Tibial nerve (tissue), 4 donors: ENCODE measurements around the gene IL15.

ENCODE experiments used
- EP300 ChIP-seq, 2 donors: sonication (generic); formaldehyde crosslinking; IDR thresholded peaks; one replicate each; pipeline ENCODE4 v1.6.1; 2017; ENCODE audit warnings: antibody characterized with exemption in 2 of 2, mild to moderate bottlenecking in 1 of 2
- TF ChIP-seq, protein P1 (sequence below), 5 experiments: fragments of 200-600 bp in 3 of 5; fragments of 450-650 bp in 2 of 5; sonication (generic) in 3 of 5; IDR thresholded peaks; one replicate each; pipeline ENCODE4 v1.5.1; 2016 to 2019; ENCODE audit warnings: antibody characterized with exemption in 5 of 5, mild to moderate bottlenecking in 3 of 5, moderate library complexity in 2 of 5

DNA sequence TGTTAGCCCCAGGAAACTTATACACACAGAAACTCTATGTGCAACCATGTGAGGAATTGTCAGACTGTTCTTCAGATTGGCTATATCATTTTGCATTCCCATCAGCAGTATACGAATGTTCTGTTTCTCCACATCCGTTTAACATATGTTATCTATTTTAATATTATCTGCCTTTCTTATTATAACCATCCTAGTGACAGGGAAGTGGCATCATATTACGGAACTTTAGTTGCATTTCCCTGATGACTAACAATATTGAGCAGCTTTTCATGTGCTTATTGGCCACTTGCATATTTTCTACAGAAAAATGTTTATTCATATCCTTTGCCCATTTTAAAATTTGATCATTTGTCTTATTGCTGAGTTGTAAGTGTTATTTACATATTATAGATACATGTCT, 36.5 kb upstream of the IL15 start:
- TF ChIP-seq, protein P1, sequence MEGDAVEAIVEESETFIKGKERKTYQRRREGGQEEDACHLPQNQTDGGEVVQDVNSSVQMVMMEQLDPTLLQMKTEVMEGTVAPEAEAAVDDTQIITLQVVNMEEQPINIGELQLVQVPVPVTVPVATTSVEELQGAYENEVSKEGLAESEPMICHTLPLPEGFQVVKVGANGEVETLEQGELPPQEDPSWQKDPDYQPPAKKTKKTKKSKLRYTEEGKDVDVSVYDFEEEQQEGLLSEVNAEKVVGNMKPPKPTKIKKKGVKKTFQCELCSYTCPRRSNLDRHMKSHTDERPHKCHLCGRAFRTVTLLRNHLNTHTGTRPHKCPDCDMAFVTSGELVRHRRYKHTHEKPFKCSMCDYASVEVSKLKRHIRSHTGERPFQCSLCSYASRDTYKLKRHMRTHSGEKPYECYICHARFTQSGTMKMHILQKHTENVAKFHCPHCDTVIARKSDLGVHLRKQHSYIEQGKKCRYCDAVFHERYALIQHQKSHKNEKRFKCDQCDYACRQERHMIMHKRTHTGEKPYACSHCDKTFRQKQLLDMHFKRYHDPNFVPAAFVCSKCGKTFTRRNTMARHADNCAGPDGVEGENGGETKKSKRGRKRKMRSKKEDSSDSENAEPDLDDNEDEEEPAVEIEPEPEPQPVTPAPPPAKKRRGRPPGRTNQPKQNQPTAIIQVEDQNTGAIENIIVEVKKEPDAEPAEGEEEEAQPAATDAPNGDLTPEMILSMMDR (IDR thresholded peaks at IDR 0.05): no peak
- TF ChIP-seq EP300 (IDR thresholded peaks at IDR 0.05): no peak
